GM06990 (cell line): Measurements from ENCODE around the gene TMX3.

Experiments
- DNase-seq: peaks from one replicate; pipeline ENCODE4 v3.0.0-alpha.2; 2011; ENCODE audit not compliant: insufficient read length; ENCODE audit errors: extremely low read depth
- H3K27me3 ChIP-seq: replicated peaks from 2 replicates; pipeline ENCODE4 v1.6.0; 2011; ENCODE audit warnings: low read length; ENCODE audit not compliant: control insufficient read depth, insufficient read depth
- H3K36me3 ChIP-seq: 2 replicates; pipeline ENCODE4 v1.5.1; 2011; ENCODE audit warnings: low read length; ENCODE audit not compliant: control insufficient read depth, insufficient read depth
- H3K4me3 ChIP-seq: replicated peaks from 2 replicates; pipeline ENCODE4 v1.5.1; 2011; ENCODE audit warnings: low read depth, mild to moderate bottlenecking, control low read depth, low read length
- TF ChIP-seq, protein P1 (sequence below): IDR thresholded peaks from 2 replicates; pipeline ENCODE4 v1.5.1; 2011; ENCODE audit warnings: low read length, control low read depth, mild to moderate bottlenecking, inconsistent platforms; ENCODE audit not compliant: insufficient read depth, poor library complexity, severe bottlenecking

The TMX3 gene

GRCh38 chr18:68734308-68734707, 19.4 kb upstream of the TMX3 start:
- Histone ChIP-seq H3K36me3 (no peaks in the 10 kb centered on the region), H3K27me3 (no peaks in the 10 kb centered on the region), H3K4me3 (no peak overlapping the region)
- TF ChIP-seq, protein P1, sequence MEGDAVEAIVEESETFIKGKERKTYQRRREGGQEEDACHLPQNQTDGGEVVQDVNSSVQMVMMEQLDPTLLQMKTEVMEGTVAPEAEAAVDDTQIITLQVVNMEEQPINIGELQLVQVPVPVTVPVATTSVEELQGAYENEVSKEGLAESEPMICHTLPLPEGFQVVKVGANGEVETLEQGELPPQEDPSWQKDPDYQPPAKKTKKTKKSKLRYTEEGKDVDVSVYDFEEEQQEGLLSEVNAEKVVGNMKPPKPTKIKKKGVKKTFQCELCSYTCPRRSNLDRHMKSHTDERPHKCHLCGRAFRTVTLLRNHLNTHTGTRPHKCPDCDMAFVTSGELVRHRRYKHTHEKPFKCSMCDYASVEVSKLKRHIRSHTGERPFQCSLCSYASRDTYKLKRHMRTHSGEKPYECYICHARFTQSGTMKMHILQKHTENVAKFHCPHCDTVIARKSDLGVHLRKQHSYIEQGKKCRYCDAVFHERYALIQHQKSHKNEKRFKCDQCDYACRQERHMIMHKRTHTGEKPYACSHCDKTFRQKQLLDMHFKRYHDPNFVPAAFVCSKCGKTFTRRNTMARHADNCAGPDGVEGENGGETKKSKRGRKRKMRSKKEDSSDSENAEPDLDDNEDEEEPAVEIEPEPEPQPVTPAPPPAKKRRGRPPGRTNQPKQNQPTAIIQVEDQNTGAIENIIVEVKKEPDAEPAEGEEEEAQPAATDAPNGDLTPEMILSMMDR: no peak
- no peak for DNase-seq

GRCh38 chr18:68733707-68734106, 18.8 kb upstream of the TMX3 start:
- Histone ChIP-seq H3K36me3 (no peaks in the 10 kb centered on the region), H3K4me3 (no peak overlapping the region), H3K27me3 (no peaks in the 10 kb centered on the region)
- TF ChIP-seq, protein P1: peak; percentile 5
- DNase-seq: no peak

DNA sequence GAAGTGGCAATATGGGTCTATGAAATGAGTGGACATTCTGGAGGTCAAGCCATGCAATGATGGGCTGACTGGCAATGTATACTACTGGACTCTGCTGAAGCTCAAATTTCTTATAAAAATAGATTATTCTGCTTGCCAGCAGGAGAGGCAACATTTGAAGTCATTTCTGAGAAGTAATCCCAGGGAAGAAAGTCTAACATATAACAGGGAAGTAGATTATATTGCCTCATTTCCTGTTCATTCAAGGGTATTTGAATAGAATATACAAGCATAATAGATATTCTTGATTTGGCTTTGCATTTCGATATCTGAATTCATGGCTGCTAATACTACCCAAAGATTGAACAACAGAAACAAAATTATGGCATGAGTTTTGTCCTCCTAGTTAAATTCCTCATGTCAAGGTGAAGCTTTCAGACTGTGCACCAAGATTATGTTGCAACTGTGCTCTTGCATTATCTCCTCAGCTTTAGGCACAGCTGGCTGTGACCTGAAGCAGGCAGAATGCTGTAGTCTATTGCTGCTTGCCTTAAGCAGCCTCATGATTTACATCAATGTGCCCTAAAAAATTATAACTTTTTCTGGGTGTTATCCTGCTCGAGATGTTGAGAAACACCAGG, 13.3 kb upstream of the TMX3 start:
- TF ChIP-seq, protein P1: no peak
- DNase-seq: no peak

DNA sequence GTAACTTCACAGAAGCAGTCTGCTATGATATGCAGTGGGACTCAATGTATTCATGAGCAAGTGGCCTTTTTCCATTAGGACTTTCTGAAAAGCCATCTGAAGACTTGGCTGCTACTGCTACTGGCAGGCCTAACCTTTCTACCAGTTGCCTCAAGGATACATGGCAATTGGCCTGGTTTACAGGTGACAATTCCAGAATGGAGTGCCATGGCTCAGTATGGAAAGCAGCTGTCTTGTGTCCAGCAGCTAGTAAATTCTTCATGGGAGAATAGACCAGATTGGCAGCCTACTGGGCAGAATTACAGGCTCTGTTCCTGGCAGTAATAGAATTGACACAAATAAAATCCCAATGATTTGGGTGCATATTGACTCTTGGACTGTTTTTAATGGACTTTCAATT, 12.6 kb upstream of the TMX3 start:
- Histone ChIP-seq H3K36me3 (no peaks in the 10 kb centered on the region), H3K4me3 (no peak overlapping the region), H3K27me3 (no peaks in the 10 kb centered on the region)
- TF ChIP-seq, protein P1: no peak
- no peak for DNase-seq

More for the DNA sequence above, 13.3 kb upstream of the TMX3 start:
- H3K4me3 ChIP-seq: no peak overlapping the region
- H3K36me3 ChIP-seq: no peaks in the 10 kb centered on the region
- no peaks in the 10 kb centered on the region for H3K27me3 ChIP-seq

- TF ChIP-seq, protein P1: no peak
- Histone ChIP-seq H3K36me3 (no peaks in the 10 kb centered on the region), H3K27me3 (no peaks in the 10 kb centered on the region), H3K4me3 (no peak overlapping the region)
- DNase-seq: no peak
Observed at GRCh38 chr18:68725346-68725745, 10.4 kb upstream of the TMX3 start.

GRCh38 chr18:68724021-68724420, 9.1 kb upstream of the TMX3 start:
- Histone ChIP-seq H3K4me3 (no peak overlapping the region), H3K36me3 (no peaks in the 10 kb centered on the region), H3K27me3 (no peaks in the 10 kb centered on the region)
- no peak for DNase-seq
- TF ChIP-seq, protein P1: no peak
